Rectal smooth muscle tissue (tissue), 1 donor: Measurements from ENCODE around the gene RASGRP3.

Experiments
- H3K27ac ChIP-seq: one replicate; pipeline ENCODE4 v1.7.0; 2013; ENCODE audit warnings: low read depth, low read length, inconsistent platforms
- H3K27me3 ChIP-seq: one replicate; pipeline ENCODE4 v1.7.0; 2013; ENCODE audit warnings: low read length; ENCODE audit not compliant: control insufficient read depth, insufficient read depth
- H3K36me3 ChIP-seq: one replicate; pipeline ENCODE4 v1.7.0; 2013; ENCODE audit warnings: low read length; ENCODE audit not compliant: control insufficient read depth, insufficient read depth
- H3K4me1 ChIP-seq: one replicate; pipeline ENCODE4 v1.7.0; 2013; ENCODE audit warnings: low read length; ENCODE audit not compliant: control insufficient read depth, insufficient read depth
- H3K4me3 ChIP-seq: one replicate; pipeline ENCODE4 v1.7.0; 2013; ENCODE audit warnings: low read length
- H3K9ac ChIP-seq: one replicate; pipeline ENCODE4 v1.7.0; 2013; ENCODE audit warnings: low read length

RASGRP3 gene

GRCh38 chr2:33488715-33489540 is 12.5 kb downstream of the RASGRP3 start:
- Histone ChIP-seq H3K4me3 (no peak overlapping the region), H3K4me1 (no peaks in the 10 kb centered on the region), H3K27ac (no peak overlapping the region), H3K36me3 (no peaks in the 10 kb centered on the region), H3K27me3 (no peaks in the 10 kb centered on the region), H3K9ac (no peak overlapping the region)

GRCh38 chr2:33489835-33490431 is 13.5 kb downstream of the RASGRP3 start:
- Histone ChIP-seq H3K27ac (no peak overlapping the region), H3K4me1 (no peaks in the 10 kb centered on the region), H3K9ac (no peak overlapping the region), H3K27me3 (no peaks in the 10 kb centered on the region), H3K4me3 (no peak overlapping the region), H3K36me3 (no peaks in the 10 kb centered on the region)

GRCh38 chr2:33491441-33492084 is 15.1 kb downstream of the RASGRP3 start:
- no peaks in the 10 kb centered on the region for H3K4me1 ChIP-seq
- no peaks in the 10 kb centered on the region for H3K36me3 ChIP-seq
- H3K4me3 ChIP-seq, result no peak overlapping the region
- no peaks in the 10 kb centered on the region for H3K27me3 ChIP-seq
- H3K27ac ChIP-seq, result no peak overlapping the region
- H3K9ac ChIP-seq, result no peak overlapping the region

- Histone ChIP-seq H3K9ac (no peak overlapping the region), H3K36me3 (no peaks in the 10 kb centered on the region), H3K27ac (no peak overlapping the region), H3K4me3 (no peak overlapping the region), H3K4me1 (no peaks in the 10 kb centered on the region), H3K27me3 (no peaks in the 10 kb centered on the region)
Measured at GRCh38 chr2:33492399-33493134, 16.1 kb downstream of the RASGRP3 start.

- Histone ChIP-seq H3K27ac (no peak overlapping the region), H3K4me3 (no peak overlapping the region), H3K4me1 (no peaks in the 10 kb centered on the region), H3K27me3 (no peaks in the 10 kb centered on the region), H3K9ac (no peak overlapping the region), H3K36me3 (no peaks in the 10 kb centered on the region)
Measured at GRCh38 chr2:33494155-33494779, 17.8 kb downstream of the RASGRP3 start.

- Histone ChIP-seq H3K27ac (no peak overlapping the region), H3K4me3 (no peak overlapping the region), H3K9ac (no peak overlapping the region), H3K27me3 (no peaks in the 10 kb centered on the region), H3K36me3 (no peaks in the 10 kb centered on the region), H3K4me1 (no peaks in the 10 kb centered on the region)
Measured at GRCh38 chr2:33494877-33495641, 18.6 kb downstream of the RASGRP3 start.

- H3K27ac ChIP-seq, result no peak overlapping the region
- H3K4me1 ChIP-seq, result no peaks in the 10 kb centered on the region
- H3K4me3 ChIP-seq, result no peak overlapping the region
- no peaks in the 10 kb centered on the region for H3K36me3 ChIP-seq
- no peak overlapping the region for H3K9ac ChIP-seq
- no peaks in the 10 kb centered on the region for H3K27me3 ChIP-seq
Measured at GRCh38 chr2:33495683-33496082, 19.2 kb downstream of the RASGRP3 start.

- H3K4me1 ChIP-seq, result no peaks in the 10 kb centered on the region
- no peaks in the 10 kb centered on the region for H3K27me3 ChIP-seq
- H3K27ac ChIP-seq, result no peak overlapping the region
- H3K4me3 ChIP-seq, result no peak overlapping the region
- H3K36me3 ChIP-seq, result no peaks in the 10 kb centered on the region
- H3K9ac ChIP-seq, result no peak overlapping the region
Measured at GRCh38 chr2:33496150-33496549, 19.7 kb downstream of the RASGRP3 start.

GRCh38 chr2:33496726-33497125 is 20.3 kb downstream of the RASGRP3 start:
- no peak overlapping the region for H3K9ac ChIP-seq
- no peaks in the 10 kb centered on the region for H3K27me3 ChIP-seq
- H3K36me3 ChIP-seq, result no peaks in the 10 kb centered on the region
- H3K4me3 ChIP-seq, result no peak overlapping the region
- no peak overlapping the region for H3K27ac ChIP-seq
- no peaks in the 10 kb centered on the region for H3K4me1 ChIP-seq

- no peaks in the 10 kb centered on the region for H3K36me3 ChIP-seq
- no peak overlapping the region for H3K4me3 ChIP-seq
- no peaks in the 10 kb centered on the region for H3K27me3 ChIP-seq
- no peak overlapping the region for H3K9ac ChIP-seq
- H3K27ac ChIP-seq, result no peak overlapping the region
- H3K4me1 ChIP-seq, result no peaks in the 10 kb centered on the region
Measured at GRCh38 chr2:33497221-33497650, 20.8 kb downstream of the RASGRP3 start.

GRCh38 chr2:33498291-33498956 is 22.0 kb downstream of the RASGRP3 start:
- H3K27ac ChIP-seq, result no peak overlapping the region
- H3K4me3 ChIP-seq, result no peak overlapping the region
- H3K4me1 ChIP-seq, result no peaks in the 10 kb centered on the region
- no peaks in the 10 kb centered on the region for H3K36me3 ChIP-seq
- H3K9ac ChIP-seq, result peak overlapping the region; percentile 17
- H3K27me3 ChIP-seq, result no peaks in the 10 kb centered on the region
